ENCODE results near the gene HLA-C.
"Not testable (repeated sequence)": the region's sequence is repeated elsewhere in the genome, so short reads cannot be mapped to it uniquely, and the experiment has no call there.

HLA-C gene

DNA sequence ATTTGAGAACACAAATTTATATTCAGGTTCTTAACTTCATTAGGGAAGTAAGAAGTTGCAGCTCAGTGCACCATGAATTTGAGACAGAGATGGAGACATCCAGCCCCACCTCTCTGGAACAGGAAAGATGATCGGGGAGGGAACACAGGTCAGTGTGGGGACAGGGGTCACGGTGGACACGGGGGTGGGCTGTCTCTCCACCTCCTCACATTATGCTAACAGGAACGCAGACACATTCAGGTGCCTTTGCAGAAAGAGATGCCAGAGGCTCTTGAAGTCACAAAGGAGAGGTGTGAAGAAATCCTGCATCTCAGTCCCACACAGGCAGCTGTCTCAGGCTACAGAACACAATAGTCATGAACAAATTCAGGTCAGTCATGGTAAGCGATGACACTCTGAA, 3.1 kb downstream of the HLA-C start:
- FAIRE-seq: no peak

DNA sequence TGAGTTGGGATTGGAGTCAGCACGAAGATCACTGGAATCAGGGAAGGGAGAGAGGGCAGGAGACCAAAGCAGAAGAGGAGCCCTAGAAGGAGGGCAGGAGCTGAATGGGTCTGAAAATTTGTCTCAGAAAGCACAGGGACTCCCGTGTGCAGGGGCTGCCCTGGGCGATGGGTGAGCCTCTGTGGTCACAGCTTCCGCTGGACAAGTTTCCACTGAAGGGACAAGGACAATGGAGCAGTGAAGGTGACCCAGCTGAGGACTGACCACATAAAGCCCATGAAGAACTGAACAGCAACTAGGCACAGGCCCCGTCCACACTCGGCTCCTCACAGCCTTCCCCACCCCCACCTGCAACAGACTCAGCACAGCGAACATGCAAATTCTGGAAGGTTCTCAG, 3.5 kb downstream of the HLA-C start:
- no peak for FAIRE-seq

DNA sequence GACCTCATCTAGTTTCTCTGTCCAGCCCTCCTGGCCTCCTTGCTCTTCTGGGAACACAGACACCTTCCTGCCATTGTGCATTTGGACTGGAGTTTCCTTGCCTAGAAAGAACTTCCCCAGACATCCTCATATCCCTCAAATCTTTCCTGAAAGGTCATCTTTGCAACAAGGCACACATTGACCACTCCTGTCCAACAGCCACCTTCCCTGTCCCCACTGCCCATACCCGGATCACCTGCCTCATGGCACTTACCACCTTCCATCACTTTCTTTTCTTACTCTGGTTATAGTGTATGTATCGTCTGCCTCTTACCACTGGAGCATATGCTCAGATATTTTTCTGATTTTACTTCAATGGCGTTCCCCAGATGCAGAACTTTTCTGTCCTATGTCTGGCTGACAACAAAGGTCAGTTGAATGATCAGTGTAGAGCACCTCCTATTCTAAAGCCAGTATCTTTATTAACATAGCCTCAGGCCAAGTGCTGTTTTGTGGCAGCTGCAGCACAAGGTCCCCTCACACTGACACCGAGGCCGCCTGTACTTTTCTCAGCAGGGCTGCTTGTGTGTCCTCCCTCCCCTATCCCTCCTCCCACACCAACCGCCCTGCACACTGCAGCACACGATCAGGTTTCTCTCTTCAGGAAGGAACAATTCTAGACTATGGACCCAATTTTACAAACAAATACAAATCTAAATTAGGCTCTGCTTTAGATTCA, 4.1 kb downstream of the HLA-C start:
- FAIRE-seq: no peak

DNA sequence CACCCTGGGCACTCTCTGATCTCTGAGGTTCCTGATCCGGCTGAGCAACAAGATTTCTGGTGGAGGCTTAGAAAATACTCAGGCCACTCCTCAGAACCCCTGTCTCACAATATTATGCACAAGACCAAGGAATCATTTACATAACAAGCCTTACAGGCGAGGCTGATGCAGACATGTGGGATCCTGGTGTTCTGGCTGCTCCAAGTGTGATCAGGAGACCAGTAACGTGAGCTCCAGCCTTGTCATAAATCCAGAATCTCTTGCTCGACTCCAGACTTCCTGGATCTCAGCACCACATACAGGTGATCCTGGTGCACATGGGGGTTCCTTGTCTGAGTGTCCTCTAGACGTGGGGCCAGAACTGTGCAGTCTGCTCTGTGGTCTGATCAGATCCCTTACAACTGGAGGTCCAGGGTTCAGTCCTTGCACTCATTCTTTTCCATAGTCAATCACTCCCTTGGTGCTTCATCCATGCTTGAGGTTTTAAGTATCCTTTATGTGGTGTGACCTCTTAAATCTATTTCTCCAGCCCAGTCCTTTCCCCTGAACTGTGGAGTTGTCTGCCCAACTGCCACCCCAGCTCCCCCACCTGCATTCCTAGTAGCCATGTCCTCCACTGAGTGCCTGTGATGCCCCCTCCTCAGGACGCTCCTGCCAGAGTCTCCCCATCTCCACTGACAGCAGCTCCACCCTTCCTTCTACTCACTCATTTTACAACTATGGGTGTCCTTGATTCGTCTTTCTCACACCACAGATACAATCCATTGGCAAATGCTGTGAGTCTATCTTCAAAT, 5.1 kb downstream of the HLA-C start:
- FAIRE-seq: no peak

DNA sequence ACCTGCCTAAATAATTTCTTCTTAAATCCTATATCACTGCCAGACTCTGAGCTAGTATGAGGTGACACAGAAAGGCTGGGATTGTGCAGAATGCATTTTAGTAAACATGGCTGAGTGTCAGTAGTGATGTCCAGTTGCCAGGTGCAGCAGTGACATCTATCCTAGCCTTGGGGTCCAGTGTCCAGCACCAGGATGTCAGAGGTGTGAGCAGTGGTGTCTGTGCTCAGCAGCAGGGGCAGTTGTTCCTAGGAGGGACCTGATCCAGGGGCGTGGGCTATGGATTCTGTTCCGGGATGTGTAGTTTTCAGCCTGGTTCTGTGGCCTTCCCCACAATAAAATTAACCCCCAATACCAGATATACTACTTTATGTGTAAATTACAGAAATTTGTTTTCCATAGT, 6.0 kb downstream of the HLA-C start:
- FAIRE-seq: no peak

DNA sequence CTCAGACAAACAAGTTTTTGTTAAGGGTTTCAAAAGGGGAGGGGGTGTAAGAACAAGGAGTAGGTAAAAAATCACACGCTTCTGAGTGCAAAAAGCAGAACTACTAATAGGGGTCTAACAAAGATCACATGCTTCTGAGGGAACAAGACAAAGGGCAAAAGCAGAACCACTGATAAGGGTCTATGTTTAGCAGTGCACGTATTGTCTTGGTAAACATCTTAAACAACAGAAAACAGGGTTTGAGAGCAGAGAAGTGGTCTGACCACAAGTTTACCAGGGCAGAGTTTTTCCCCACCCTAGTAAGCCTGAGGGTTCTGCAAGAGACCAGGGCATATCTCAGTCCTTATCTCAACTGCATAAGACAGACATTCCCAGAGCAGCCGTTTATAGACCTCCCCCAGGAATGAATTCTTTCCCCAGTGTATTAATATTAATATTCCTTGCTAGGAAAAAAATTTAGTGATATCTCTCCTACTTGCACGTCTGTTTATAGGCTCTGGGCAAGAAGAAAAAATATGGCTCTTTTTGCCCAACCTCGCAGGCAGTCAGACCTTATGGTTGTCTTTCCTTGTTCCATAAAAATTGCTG, 8.5 kb downstream of the HLA-C start:
- not testable (repeated sequence) for FAIRE-seq

DNA sequence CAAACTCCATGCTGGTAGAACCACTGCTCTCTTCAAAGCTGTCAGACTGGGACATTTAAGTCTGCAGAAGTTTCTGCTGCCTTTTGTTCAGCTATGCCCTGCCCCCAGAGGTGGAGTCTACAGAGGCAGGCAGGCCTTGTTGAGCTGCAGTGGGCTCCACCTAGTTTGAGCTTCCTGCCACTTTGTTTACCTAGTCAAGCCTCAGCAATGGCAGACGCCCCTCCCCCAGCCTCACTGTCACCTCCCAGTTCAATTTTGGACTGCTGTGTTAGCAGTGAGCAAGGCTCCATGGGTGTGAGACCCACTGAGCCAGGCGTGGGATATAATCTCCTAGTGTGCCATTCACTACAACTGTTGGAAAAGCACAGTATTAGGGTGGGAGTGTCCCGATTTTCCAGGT, 11.9 kb downstream of the HLA-C start:
- not testable (repeated sequence) for FAIRE-seq

DNA sequence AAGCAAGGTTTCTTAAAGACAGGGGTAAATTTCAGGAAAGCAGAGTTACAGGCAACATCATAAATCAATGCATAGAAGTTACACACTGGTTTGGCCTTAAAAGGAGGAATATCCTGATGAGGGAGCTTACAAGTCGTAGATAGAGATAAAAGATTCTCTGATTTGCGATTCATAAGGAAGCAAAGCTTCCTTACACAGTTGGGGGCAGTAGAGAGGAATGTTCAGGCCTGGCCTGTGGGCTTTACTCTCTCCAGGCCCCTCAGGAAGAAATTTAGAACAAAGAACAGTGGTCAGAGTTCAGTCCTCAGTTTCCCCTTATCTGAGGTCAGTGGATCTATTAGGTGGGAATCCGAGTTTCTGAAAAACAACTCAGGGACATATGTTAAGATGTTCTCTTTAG, 19.3 kb downstream of the HLA-C start:
- no peak for FAIRE-seq

DNA sequence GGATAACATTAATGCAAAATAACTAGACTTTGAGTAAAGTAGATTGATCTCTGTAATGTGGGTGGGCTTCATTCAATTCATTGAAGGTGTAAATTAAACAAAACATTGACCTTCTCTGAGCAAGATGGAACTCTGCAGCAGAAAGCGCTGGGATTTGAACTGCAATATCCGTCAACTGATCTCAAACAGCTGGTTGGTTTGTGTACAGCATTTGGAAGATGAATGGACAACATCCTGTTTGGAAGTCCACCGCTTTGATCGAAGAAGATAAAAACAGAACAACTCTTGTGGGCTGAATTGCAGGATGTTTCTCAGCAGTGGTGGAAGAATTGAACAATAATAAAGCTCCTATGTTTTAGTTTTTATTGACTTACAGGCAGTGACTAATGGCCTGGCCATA, 20.6 kb downstream of the HLA-C start:
- no peak for FAIRE-seq

DNA sequence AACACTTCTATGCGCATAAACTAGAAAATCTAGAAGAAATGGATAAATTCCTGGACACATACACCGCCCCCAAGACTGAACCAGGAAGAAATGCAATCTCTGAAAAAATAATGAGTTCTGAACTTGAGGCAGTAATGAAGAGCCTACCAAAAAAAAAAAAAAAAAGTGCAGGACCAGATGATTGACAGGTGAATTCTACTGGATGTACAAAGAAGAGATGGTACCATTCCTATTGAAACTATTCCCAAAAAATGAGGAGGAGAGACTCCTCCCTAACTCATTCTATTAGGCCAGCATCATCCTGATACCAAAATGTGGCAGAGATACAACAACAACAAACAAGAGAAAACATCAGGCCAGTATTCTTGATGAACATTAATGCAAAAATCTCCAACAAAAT, 22.7 kb downstream of the HLA-C start:
- no peak for FAIRE-seq

DNA sequence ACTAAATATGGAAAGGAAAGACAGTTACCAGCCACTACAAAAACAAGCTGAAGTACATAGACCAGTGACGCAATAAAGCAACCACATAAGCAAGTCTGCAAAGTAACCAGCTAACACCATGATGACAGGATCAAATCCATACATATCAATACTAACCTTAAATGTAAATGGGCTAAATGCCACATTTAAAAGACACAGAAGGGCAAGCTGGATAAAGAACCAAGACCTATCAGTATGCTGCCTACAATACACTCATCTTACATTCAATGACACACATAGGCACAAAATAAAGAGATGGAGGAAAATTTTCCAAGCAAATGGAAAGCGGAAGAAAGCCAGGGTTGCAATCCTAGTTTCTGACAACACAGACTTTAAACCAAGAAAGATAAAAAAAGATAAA, 24.1 kb downstream of the HLA-C start:
- FAIRE-seq: no peak

DNA sequence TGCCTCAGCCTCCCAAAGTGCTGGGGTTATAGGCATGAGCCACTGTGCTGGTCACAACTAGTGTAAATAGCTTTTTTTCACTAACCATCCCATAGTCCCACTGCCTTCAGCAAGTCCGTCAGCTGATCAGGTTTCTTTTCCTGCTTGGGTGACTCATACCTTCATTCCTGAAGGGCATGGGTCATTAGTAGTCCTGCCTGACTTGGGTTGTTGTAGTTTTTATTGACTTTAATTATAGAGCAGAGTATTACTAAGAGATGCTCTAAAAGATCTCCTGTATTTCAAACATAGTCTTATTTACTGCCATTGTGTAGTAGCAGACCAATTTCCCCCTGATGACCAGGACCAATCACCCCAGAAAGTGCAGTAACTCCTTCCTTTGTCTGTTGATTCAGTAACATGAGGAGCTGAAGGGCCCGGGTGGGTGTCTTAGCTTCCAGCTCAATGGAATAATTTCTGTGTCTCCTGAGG, 25.8 kb downstream of the HLA-C start:
- no peak for FAIRE-seq

DNA sequence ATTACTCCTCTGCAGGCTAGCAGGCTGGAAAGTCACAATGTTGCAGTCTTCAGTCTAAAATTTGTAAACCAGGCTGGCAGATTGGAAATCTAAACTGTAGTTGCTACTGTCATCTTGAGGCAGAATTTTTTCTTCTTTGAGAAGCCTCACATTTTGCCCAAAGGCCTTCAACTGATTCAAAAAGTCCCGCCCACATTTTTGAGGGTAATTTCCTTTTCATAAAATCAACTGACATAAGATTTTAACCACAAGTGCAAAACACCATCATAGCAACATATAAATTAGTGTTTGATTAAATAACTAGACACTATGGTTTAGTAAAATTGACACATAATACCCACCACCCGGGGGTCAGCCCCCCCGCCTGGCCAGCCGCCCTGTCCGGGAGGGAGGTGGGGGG, 28.4 kb downstream of the HLA-C start:
- no peak for FAIRE-seq

DNA sequence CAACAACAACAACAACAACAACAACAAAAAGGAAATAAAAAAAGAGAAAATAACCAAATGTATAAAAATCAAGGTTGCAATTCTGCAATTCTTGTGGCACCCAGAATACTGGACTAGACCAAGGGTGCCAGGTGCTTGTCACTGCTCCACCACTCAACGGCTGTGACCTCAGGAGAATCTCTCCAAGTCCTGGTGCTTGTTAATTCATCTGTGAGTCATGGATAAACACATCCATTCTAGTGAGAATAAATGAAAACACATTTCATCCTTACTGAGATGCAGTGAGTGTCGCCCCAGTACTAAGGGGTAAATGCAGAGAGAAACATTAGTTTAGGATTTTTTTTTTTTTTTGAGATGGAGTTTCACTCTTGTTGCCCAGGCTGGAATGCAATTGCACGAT, 32.0 kb downstream of the HLA-C start:
- no peak for FAIRE-seq

DNA sequence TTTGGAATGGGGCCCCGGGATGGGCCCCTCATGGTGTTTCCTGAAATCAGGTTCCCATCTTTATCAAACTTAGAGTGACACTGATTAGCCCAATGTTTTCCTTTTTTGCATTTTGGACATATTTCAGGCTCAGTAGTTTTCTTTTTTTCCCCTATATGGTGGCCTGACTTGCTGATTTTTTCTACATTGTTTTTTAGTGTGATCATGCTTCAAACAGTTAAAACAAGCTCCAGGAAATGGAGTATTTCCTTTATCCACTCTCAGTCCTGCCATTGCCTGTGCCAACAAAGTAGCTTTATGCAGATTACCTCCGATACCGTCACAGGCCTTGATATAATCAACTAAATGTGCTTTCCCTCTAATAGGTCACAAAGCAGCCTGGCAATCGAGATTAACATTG, 37.8 kb downstream of the HLA-C start:
- FAIRE-seq: not testable (repeated sequence)

DNA sequence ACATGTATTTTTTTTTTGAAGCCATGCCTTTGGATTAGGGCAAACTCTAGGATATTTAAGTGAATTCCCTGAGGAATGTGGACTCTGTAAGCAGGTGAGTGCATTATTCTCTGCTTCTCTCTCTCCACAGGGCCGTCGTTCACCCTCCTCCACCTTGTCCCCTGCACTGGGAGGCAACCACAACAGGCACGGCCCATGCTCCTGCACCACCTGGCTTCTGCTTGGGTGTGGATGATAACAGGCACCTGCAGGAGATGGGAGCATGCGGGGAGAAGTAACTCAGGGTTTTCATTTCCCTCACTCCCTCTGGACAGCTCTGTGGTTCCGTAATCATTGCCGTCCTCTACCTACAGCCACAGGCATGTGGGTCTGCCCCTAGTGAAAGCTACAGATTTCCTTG, 43.4 kb downstream of the HLA-C start:
- FAIRE-seq: no peak

DNA sequence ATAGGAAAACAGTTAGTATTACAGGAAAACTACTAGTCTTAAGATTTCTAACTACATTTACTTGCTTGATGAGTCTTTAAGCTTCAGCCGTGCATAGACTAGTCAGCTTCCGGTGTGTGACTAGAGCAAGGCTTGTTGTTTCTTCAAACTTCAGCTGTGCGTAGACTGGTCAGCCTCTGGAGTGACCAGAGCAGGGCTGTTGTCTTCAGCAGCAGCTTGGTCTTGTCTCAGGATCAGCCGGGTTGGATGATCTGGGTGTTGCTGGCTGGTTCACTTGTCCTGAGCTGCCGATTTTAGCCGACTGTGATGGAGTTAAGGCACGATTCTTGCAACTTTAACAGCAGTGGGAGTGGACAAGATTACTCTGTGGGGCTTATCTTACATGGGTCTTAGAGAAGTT, 44.7 kb downstream of the HLA-C start:
- no peak for FAIRE-seq

DNA sequence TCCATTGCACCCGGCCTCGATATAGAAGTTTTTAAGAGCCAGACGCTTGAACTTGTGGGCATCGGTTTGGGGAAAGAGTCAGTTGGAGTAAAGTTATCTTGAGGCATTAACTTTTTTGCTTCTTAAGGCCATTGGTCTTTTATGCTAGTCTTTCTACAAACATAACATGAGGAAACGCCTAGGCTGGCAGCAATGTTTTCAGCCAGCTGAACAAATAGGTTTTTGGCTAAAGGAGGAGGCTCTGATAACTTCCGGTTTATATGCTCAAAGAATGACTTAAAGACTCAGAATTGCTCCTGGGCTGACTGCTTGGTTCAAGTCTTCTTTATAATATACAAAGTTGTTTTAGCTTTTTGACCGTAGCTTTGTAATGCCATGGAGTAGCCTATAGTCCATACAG, 46.2 kb downstream of the HLA-C start:
- no peak for FAIRE-seq

DNA sequence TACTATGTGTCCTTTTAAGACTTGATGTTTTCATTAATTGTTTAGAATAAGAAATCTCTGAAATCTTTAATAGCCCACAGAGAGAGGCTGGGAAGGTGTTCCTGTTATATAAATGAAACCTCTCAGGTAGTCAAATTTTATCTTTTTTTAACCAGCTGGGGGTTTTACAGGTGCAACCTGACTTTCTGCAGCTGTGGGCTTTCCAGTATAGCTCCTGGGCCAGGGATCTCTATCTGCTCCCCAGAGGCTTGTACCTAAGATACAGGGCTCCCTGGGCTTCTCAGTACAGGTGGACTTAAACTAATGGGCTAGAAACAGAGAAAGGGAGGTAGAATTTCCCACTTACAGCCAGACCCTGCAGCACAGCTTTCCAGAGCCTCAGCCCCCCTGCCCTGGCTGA, 49.4 kb downstream of the HLA-C start:
- no peak for FAIRE-seq
